Stomach (tissue), 9 donors: ENCODE results near the gene ADD1. TPM values are rescaled to one million over a fixed set of nuclear protein-coding genes. Genes with fewer than 3 reads are reported as not detected.
"Not testable (repeated sequence)": the region's sequence is repeated elsewhere in the genome, so short reads cannot be mapped to it uniquely, and the experiment has no call there.

ENCODE experiments used
- DNase-seq, 2 donors: peaks; one replicate each; pipeline versions ENCODE4 v3.0.0 to v3.0.0-alpha.2; 2013 to 2019
- H3K27ac ChIP-seq, 5 donors: fragments of 200-600 bp in 4 of 5; sonication (generic) in 4 of 5; one replicate each; pipeline ENCODE4 v1.5.1; 2013 to 2019; ENCODE audit warnings: mild to moderate bottlenecking in 1 of 5, moderate library complexity in 1 of 5
- H3K27me3 ChIP-seq, 3 donors: fragments of 200-600 bp; sonication (generic); one replicate each; pipeline ENCODE4 v1.5.1; 2017 to 2019; ENCODE audit warnings: mixed run types in 1 of 3
- H3K36me3 ChIP-seq, 4 donors: fragments of 200-600 bp; sonication (generic); 1 replicate in 3 of 4; 2 replicates in 1 of 4; pipeline ENCODE4 v1.5.1; 2016 to 2019
- H3K4me1 ChIP-seq, 4 donors: fragments of 200-600 bp; sonication (generic); one replicate each; pipeline ENCODE4 v1.5.1; 2016 to 2019
- H3K4me3 ChIP-seq, 4 donors: fragments of 200-600 bp; sonication (generic) in 3 of 4; one replicate each; pipeline ENCODE4 v1.5.1; 2016 to 2019; ENCODE audit warnings: mild to moderate bottlenecking in 1 of 4
- H3K9me3 ChIP-seq, 4 donors: fragments of 200-600 bp; sonication (generic); one replicate each; pipeline ENCODE4 v1.5.1; 2016 to 2019
- CTCF ChIP-seq, 7 experiments: fragments of 450-650 bp in 4 of 7; fragments of 200-600 bp in 3 of 7; sonication (generic) in 3 of 7; IDR thresholded peaks; one replicate each; pipeline ENCODE4 v1.5.1; 2016 to 2019; ENCODE audit warnings: antibody characterized with exemption in 7 of 7, control low read depth in 2 of 7, mild to moderate bottlenecking in 1 of 7
- EP300 ChIP-seq: sonication (generic); formaldehyde crosslinking; IDR thresholded peaks from one replicate; pipeline ENCODE4 v1.6.1; 2017; ENCODE audit warnings: antibody characterized with exemption
- POLR2A ChIP-seq, 4 donors: fragments of 450-650 bp; IDR thresholded peaks; one replicate each; pipeline ENCODE4 v1.6.1; 2016; ENCODE audit warnings: antibody characterized with exemption in 4 of 4, control low read depth in 2 of 4, mild to moderate bottlenecking in 1 of 4, moderate library complexity in 1 of 4
- POLR2AphosphoS5 ChIP-seq, 3 donors: sonication (generic); formaldehyde crosslinking; IDR thresholded peaks; one replicate each; pipeline ENCODE4 v1.6.1; 2016; ENCODE audit warnings: antibody characterized with exemption in 3 of 3
- WGBS, 5 donors: extraction: QIAGEN DNeasy Blood & Tissue Kit in 3 of 5; methylation state at CpG; one replicate each; pipeline versions ENCODE4 v1.1.5 to v1.1.7; 2013 to 2018; 5-methylcytosine and 5-hydroxymethylcytosine counted together
- intact Hi-C: fragments of 100-400 bp; cut with DNase I; formaldehyde crosslinking; loops from one replicate; pipeline ENCODE4 v1.15.1; 2023; ENCODE audit warnings: low total_unique reads
- polyA plus RNA-seq, 3 donors: library from polyadenylated mRNA; stranded (reverse); fragments of 200-250 nt; gene quantifications; one replicate each; pipeline ENCODE4 v1.2.3, GENCODE V29; 2013
- total RNA-seq, 5 donors: library from RNA; depleted of rRNA; stranded (reverse); fragments of >200 nt; gene quantifications; one replicate each; pipeline versions ENCODE4 v1.1.0 to v1.2.3, GENCODE V29; 2014 to 2016
- donor health status: healthy with polysubstance abuse.
- donor health status: Bipolar disorder and iron deficiency.
- donor health status: healthy.

The ADD1 gene
- total and polyA plus RNA-seq, 8 donors = 103 to 1,174 (median 207) TPM

- TF ChIP-seq POLR2AphosphoS5 (IDR thresholded peaks at IDR 0.05) (no peak), EP300 (no peak), POLR2A (IDR thresholded peaks at IDR 0.05) (no peak), CTCF (IDR thresholded peaks at IDR 0.05) (no peak)
- WGBS, 5 donors = 93 to 94% (median 93%) methylated on average over 16 of the region's 16 CpGs
- no peak overlapping the region for H3K4me3 ChIP-seq
- H3K27ac ChIP-seq = no peak overlapping the region
- H3K27me3 ChIP-seq = no peaks in the 10 kb centered on the region
- no peak for DNase-seq
- H3K36me3 ChIP-seq = peaks cover 81 to 99% (median 97%) of the 10 kb centered on the region in 4 donors
- H3K9me3 ChIP-seq = no peaks in the 10 kb centered on the region
- peaks cover 0 to 8% (median 0%) of the 10 kb centered on the region in 4 donors for H3K4me1 ChIP-seq
- intact Hi-C loops = no loop called here
These were observed 106.8 kb downstream of the ADD1 start for GRCh38 chr4:2950221-2950989.

DNA sequence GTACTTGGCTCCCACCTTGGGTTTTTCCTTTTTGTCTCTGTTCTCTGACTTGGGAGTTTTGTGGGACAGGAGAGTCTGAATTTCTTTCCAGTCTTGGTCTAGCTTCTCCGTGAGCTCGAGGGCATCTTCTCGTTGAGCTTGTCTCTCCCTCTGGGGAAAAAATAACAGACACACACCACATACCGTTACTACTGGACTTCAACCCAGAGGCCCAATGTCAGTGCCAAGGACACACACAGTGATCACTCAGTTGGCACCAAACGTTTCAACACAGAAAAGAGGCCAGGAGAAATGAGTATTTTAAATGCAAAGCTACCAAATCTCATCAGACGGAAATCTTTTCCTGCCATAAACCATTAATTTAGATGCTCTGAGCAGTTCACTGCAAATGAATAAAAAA is 109.9 kb downstream of the ADD1 start:
- WGBS, 5 donors = 67 to 78% (median 74%) methylated on average over 6 of the region's 6 CpGs
- peaks cover 64 to 98% (median 95%) of the 10 kb centered on the region in 4 donors for H3K36me3 ChIP-seq
- intact Hi-C loops = no loop called here
- H3K4me3 ChIP-seq = no peak overlapping the region
- TF ChIP-seq POLR2A (IDR thresholded peaks at IDR 0.05) (no peak), POLR2AphosphoS5 (IDR thresholded peaks at IDR 0.05) (no peak), CTCF (IDR thresholded peaks at IDR 0.05) (no peak), EP300 (no peak)
- H3K4me1 ChIP-seq = peaks cover 3 to 8% (median 6%) of the 10 kb centered on the region in 4 donors
- H3K27me3 ChIP-seq = no peaks in the 10 kb centered on the region
- DNase-seq = no peak
- no peaks in the 10 kb centered on the region for H3K9me3 ChIP-seq
- H3K27ac ChIP-seq = no peak overlapping the region

- H3K27me3 ChIP-seq = no peaks in the 10 kb centered on the region
- peak in 1 of 2 donors; percentile 18 for DNase-seq
- H3K4me1 ChIP-seq = peaks cover 8 to 16% (median 11%) of the 10 kb centered on the region in 4 donors
- no peak overlapping the region for H3K4me3 ChIP-seq
- H3K9me3 ChIP-seq = no peaks in the 10 kb centered on the region
- TF ChIP-seq POLR2A (IDR thresholded peaks at IDR 0.05) = no peak
- no peak for TF ChIP-seq CTCF (IDR thresholded peaks at IDR 0.05)
- no peak for TF ChIP-seq POLR2AphosphoS5 (IDR thresholded peaks at IDR 0.05)
- TF ChIP-seq EP300 = no peak
- H3K27ac ChIP-seq = peak overlapping the region in 2 of 5 donors; percentile 20 to 49
- H3K36me3 ChIP-seq = peaks cover 62 to 91% (median 87%) of the 10 kb centered on the region in 4 donors
- intact Hi-C loops = no loop called here
- 80 to 91% (median 86%) methylated on average over 20 to 33 of the region's 33 CpGs for WGBS, 5 donors
These were observed 110.9 kb downstream of the ADD1 start for GRCh38 chr4:2954358-2955185.

- peaks cover 8 to 24% (median 12%) of the 10 kb centered on the region in 4 donors for H3K4me1 ChIP-seq
- H3K27ac ChIP-seq, H3K4me3 ChIP-seq, H3K9me3 ChIP-seq, DNase-seq, intact Hi-C loops, H3K27me3 ChIP-seq: not testable (repeated sequence)
- H3K36me3 ChIP-seq = peaks cover 53 to 83% (median 79%) of the 10 kb centered on the region in 4 donors
- TF ChIP-seq CTCF (IDR thresholded peaks at IDR 0.05) = peak in 1 of 7 experiments; percentile 27
- 92 to 98% (median 95%) methylated on average over 18 to 44 of the region's 44 CpGs for WGBS, 5 donors
These were observed 111.8 kb downstream of the ADD1 start for GRCh38 chr4:2955186-2956044.
